GM12878 (cell line): ENCODE measurements around the gene NEMF. TPM values are rescaled to one million over a fixed set of nuclear protein-coding genes. Genes with fewer than 3 reads are reported as not detected.
A peak's percentile ranks its signal among the peaks of the same experiment; 100 is the strongest.

Experiments used
- ATAC-seq: fragments of 200-7000 bp; cut with Tn5 transposase; 3 replicates; pipeline ENCODE4 v1.9.1; 2020; ENCODE audit warnings: mild to moderate bottlenecking, moderate library complexity
- BruUV-seq: library from RNA; stranded (reverse); fragments of 400-500 nt; replicated peaks from 2 replicates; lab custom pipeline; 2021; lab: Mats Ljungman, UMichigan
- CTCF ChIA-PET: fragments of 300-600 bp; sonication (Branson Sonifier 250); formaldehyde crosslinking; extraction: SDS; loops from one replicate; lab custom pipeline; 2021; ENCODE audit warnings: inconsistent platforms; lab: Yijun Ruan, JAX
- POLR2A ChIA-PET: fragments of 350-600 bp; formaldehyde crosslinking; extraction: SDS; loops from one replicate; lab custom pipeline; 2021; ENCODE audit warnings: inconsistent platforms; lab: Charles Lee
- RAD21 ChIA-PET: fragments of 300-600 bp; sonication (Branson Sonifier 250); formaldehyde crosslinking; loops from one replicate; lab custom pipeline; 2023; ENCODE audit warnings: antibody characterized with exemption; ENCODE audit not compliant: unreplicated experiment; lab: Charles Lee
- SMC1A ChIA-PET: fragments of 300-600 bp; sonication (Branson Sonifier 250); formaldehyde crosslinking; loops from one replicate; lab custom pipeline; 2023; ENCODE audit not compliant: unreplicated experiment, uncharacterized antibody; lab: Charles Lee
- DNase-seq: peaks from one replicate; pipeline ENCODE4 v3.0.0-alpha.2; 2011; ENCODE audit warnings: low read depth, low spot score
- FAIRE-seq: peaks from 3 replicates; lab custom pipeline; 2011; peaks lifted over from hg19 to GRCh38; lab: Jason Lieb, UNC
- H2AFZ ChIP-seq: 2 replicates; pipeline ENCODE4 v1.6.0; 2011; ENCODE audit warnings: low read depth, low read length, control low read depth; ENCODE audit not compliant: control insufficient read depth
- H3K27ac ChIP-seq: 2 replicates; pipeline ENCODE4 v1.5.1; 2011; ENCODE audit warnings: control low read depth; ENCODE audit not compliant: control insufficient read depth, insufficient read depth
- H3K27me3 ChIP-seq, 2 experiments: replicated peaks in 1 of 2; 2 replicates each; pipeline versions ENCODE4 v1.6.0 to v1.6.1; 2011; ENCODE audit warnings: low read length in 1 of 2; ENCODE audit not compliant: control insufficient read depth in 2 of 2, insufficient read depth in 2 of 2
- H3K36me3 ChIP-seq, 2 experiments: 2 replicates each; pipeline ENCODE4 v1.5.1; 2011; ENCODE audit warnings: low read length in 1 of 2; ENCODE audit not compliant: control insufficient read depth in 2 of 2, insufficient read depth in 2 of 2
- H3K4me1 ChIP-seq: 2 replicates; pipeline ENCODE4 v1.6.1; 2011; ENCODE audit warnings: mild to moderate bottlenecking, low read length, moderate library complexity, mixed read lengths; ENCODE audit not compliant: control insufficient read depth, insufficient read depth
- H3K4me2 ChIP-seq: 2 replicates; pipeline ENCODE4 v1.6.0; 2011; ENCODE audit warnings: control low read depth; ENCODE audit not compliant: control insufficient read depth, insufficient read depth
- H3K4me3 ChIP-seq: fragments of 200-600 bp; sonication (generic); 2 replicates; pipeline ENCODE4 v1.5.1; 2016
- H3K79me2 ChIP-seq: 2 replicates; pipeline ENCODE4 v1.6.0; 2011; ENCODE audit warnings: low read length; ENCODE audit not compliant: control insufficient read depth, insufficient read depth
- H3K9ac ChIP-seq: 2 replicates; pipeline ENCODE4 v1.8.0; 2011; ENCODE audit warnings: low read length, control low read depth, mixed read lengths; ENCODE audit not compliant: control insufficient read depth, insufficient read depth
- H3K9me3 ChIP-seq: replicated peaks from 3 replicates; pipeline ENCODE4 v1.5.1; 2011; ENCODE audit warnings: mild to moderate bottlenecking, low read length; ENCODE audit not compliant: control insufficient read depth, insufficient read depth
- H4K20me1 ChIP-seq: 2 replicates; pipeline ENCODE4 v1.6.0; 2011; ENCODE audit not compliant: control insufficient read depth, insufficient read depth
- CBX5 ChIP-seq: sonication (generic); IDR thresholded peaks from 2 replicates; pipeline ENCODE4 v1.6.1; 2016; ENCODE audit warnings: low read depth, moderate library complexity, mild to moderate bottlenecking, inconsistent platforms
- IKZF1 ChIP-seq: fragments of 450-650 bp; conservative IDR thresholded peaks from 2 replicates; pipeline ENCODE4 v1.6.1; 2017; ENCODE audit warnings: antibody characterized with exemption, mild to moderate bottlenecking
- MTA2 ChIP-seq: fragments of 450-650 bp; IDR thresholded peaks from 2 replicates; pipeline ENCODE4 v1.6.1; 2016; ENCODE audit warnings: low read depth, mild to moderate bottlenecking, moderate library complexity
- ZNF24 ChIP-seq: fragments of 450-650 bp; IDR thresholded peaks from 2 replicates; pipeline ENCODE4 v1.6.1; 2017; ENCODE audit warnings: antibody characterized with exemption, mild to moderate bottlenecking
- WGBS: methylation state at CpG from one replicate; pipeline ENCODE4 v1.1.6; 2016; ENCODE audit warnings: low lambda C conversion rate; ENCODE audit not compliant: insufficient replicate concordance, insufficient coverage; ENCODE audit errors: missing lambda C conversion rate; 5-methylcytosine and 5-hydroxymethylcytosine counted together
- in situ Hi-C: fragments of 300-500 bp; cut with MboI; formaldehyde crosslinking; loops from 9 replicates; pipeline ENCODE4 v1.14.3; 2018; ENCODE audit warnings: mixed read lengths
- intact Hi-C: fragments of 100-400 bp; cut with micrococcal nuclease; formaldehyde crosslinking; loops from one replicate; pipeline ENCODE4 v1.14.2; 2022; ENCODE audit not compliant: unreplicated experiment
- polyA plus RNA-seq, 11 experiments: library from polyadenylated mRNA; depleted of rRNA in 4 of 11; unstranded in 6 of 11; stranded (reverse) in 5 of 11; fragments of >200 nt; fragmentation: Nextera tagmentation in 4 of 11; fragmentation: Illumina TruSeq in 1 of 11; extraction: Ambion mirVana in 4 of 11; extraction: Trizol in 1 of 11; gene quantifications; 1 replicate in 1 of 11; 2 replicates in 10 of 11; pipeline versions ENCODE4 v1.2.1 to v1.2.3, GENCODE V29; 2011 to 2016; ENCODE audit warnings: inconsistent platforms in 2 of 11, missing spikeins in 2 of 11, low read depth in 1 of 11
- total RNA-seq, 4 experiments: library from RNA; depleted of rRNA in 3 of 4; stranded (reverse); fragments of >200 nt in 3 of 4; fragmentation: Illumina TruSeq in 1 of 4; extraction: Trizol in 1 of 4; gene quantifications; 2 replicates each; pipeline versions ENCODE4 v1.2.1 to v1.2.3, GENCODE V29; 2013 to 2021

Gene NEMF
- total and polyA plus RNA-seq, 10 of the 15 experiments (the other 5 are each of a cell fraction or from before 2014, with no cell fraction given) = 31.5 to 80.1 (median 61.1) TPM

DNA sequence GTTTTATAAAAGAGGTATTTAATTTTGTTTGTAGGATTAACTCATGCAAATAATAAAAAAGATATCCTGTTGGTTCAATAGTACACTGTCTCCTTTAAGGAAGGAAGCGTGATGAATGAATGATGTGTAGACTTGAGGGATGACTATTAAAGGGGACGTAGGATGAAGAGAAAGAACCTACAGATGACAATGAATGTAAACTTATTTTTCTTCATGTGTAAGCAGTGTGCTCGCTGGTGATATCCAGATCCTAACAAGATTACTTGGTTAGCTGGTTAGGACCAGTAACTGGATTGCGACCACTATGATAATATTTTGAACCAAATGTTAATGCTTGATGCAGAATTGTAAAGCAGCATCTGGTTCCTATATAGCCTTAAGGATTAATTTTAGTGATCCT lies 42.9 kb upstream of the NEMF start:
- Histone ChIP-seq H3K27ac (peak overlapping the region; percentile 100), H3K4me3 (peak overlapping the region; percentile 97), H4K20me1 (no peaks in the 10 kb centered on the region)
- DNase-seq = no peak
- CTCF ChIA-PET = interaction anchor here (0.9 to 1.2 kb wide), 3 partner anchors 23 to 58 kb away, joined by 3 to 5 read pairs (median 3); no protein-coding TSS in a partner anchor
- TF ChIP-seq MTA2 = no peak
- no peak for TF ChIP-seq IKZF1
- TF ChIP-seq ZNF24 = peak; percentile 95
- TF ChIP-seq CBX5 = no peak
- TF ChIP-seq, all 136 proteins: peak for 1
- ChIA-PET RAD21 (interaction anchor here (0.8 to 1.8 kb wide), 10 partner anchors 27 to 209 kb away, joined by 3 to 20 read pairs (median 4); no protein-coding TSS in a partner anchor), POLR2A (interaction anchor here (0.7 to 1.2 kb wide), 7 partner anchors 25 to 167 kb away, joined by 3 to 5 read pairs (median 3); no protein-coding TSS in a partner anchor), SMC1A (interaction anchor here (0.8 to 1.9 kb wide), 17 partner anchors 16 to 208 kb away, joined by 3 to 18 read pairs (median 5); no protein-coding TSS in a partner anchor)
- BruUV-seq = no TSS peak
- Histone ChIP-seq H3K9me3 (no peaks in the 10 kb centered on the region), H3K4me2 (peak overlapping the region; percentile 46), H3K79me2 (peaks cover 81% of the 10 kb centered on the region), H3K27me3 (no peaks in the 10 kb centered on the region), H2AFZ (no peak overlapping the region), H3K4me1 (peaks cover 5% of the 10 kb centered on the region), H3K36me3 (no peaks in the 10 kb centered on the region; a peak in 1 of 4 replicates), H3K9ac (peak overlapping the region; percentile 100)
- FAIRE-seq (no peak), ATAC-seq (no peak)
- in situ Hi-C loops = no loop called here
- WGBS = 0% methylated on average over 4 of the region's 4 CpGs
- intact Hi-C loops = loop anchor here (1.0 kb wide), 1 partner anchor 108 kb away; no protein-coding TSS in a partner anchor
